Endothelial cell of umbilical vein (primary cell): ENCODE results near the gene THSD4. TPM values are rescaled to one million over a fixed set of nuclear protein-coding genes. Genes with fewer than 3 reads are reported as not detected.

Experiments
- BruUV-seq: library from RNA; stranded (reverse); fragments of 400-500 nt; replicated peaks from 2 replicates; lab custom pipeline; 2021; lab: Mats Ljungman, UMichigan
- CTCF ChIA-PET: fragments of 300-600, 350-600 bp; sonication (Branson Sonifier 250); formaldehyde crosslinking; loops from one replicate; lab custom pipeline; 2021; ENCODE audit warnings: antibody characterized with exemption, inconsistent platforms; lab: Charles Lee
- POLR2A ChIA-PET: fragments of 300-600, 350-600 bp; sonication (Branson Sonifier 250); formaldehyde crosslinking; loops from one replicate; lab custom pipeline; 2021; ENCODE audit warnings: antibody characterized with exemption, inconsistent platforms; lab: Charles Lee
- DNase-seq: peaks from one replicate; pipeline ENCODE4 v3.0.0-alpha.2; 2011; ENCODE audit warnings: low read depth, low spot score
- FAIRE-seq: peaks from 2 replicates; lab custom pipeline; 2011; peaks lifted over from hg19 to GRCh38; lab: Jason Lieb, UNC
- H2AFZ ChIP-seq: 2 replicates; pipeline ENCODE4 v1.6.0; 2012; ENCODE audit warnings: low read depth, low read length, control low read depth, inconsistent platforms
- H3K27ac ChIP-seq: 2 replicates; pipeline ENCODE4 v1.5.1; 2011; ENCODE audit warnings: low read depth, mild to moderate bottlenecking, control low read depth, low read length, moderate library complexity; ENCODE audit not compliant: insufficient read depth
- H3K27me3 ChIP-seq, 2 experiments: 2 replicates each; pipeline versions ENCODE4 v1.6.0 to v1.6.1; 2011; ENCODE audit warnings: low read length in 2 of 2, mixed read lengths in 1 of 2; ENCODE audit not compliant: control insufficient read depth in 2 of 2, insufficient read depth in 2 of 2
- H3K36me3 ChIP-seq, 2 experiments: 2 replicates in 1 of 2; 3 replicates in 1 of 2; pipeline ENCODE4 v1.5.1; 2011; ENCODE audit warnings: low read length in 2 of 2, mild to moderate bottlenecking in 1 of 2, moderate library complexity in 1 of 2; ENCODE audit not compliant: control insufficient read depth in 2 of 2, insufficient read depth in 2 of 2; ENCODE audit errors: extremely low read depth in 1 of 2
- H3K4me1 ChIP-seq: 3 replicates; pipeline ENCODE4 v1.5.1; 2011; ENCODE audit warnings: mild to moderate bottlenecking, low read length; ENCODE audit not compliant: control insufficient read depth, insufficient read depth; ENCODE audit errors: extremely low read depth
- H3K4me2 ChIP-seq: 2 replicates; pipeline ENCODE4 v1.6.1; 2011; ENCODE audit warnings: low read length, control low read depth, mixed read lengths; ENCODE audit not compliant: insufficient read depth
- H3K4me3 ChIP-seq, 3 experiments: fragments of 200-600 bp in 1 of 3; sonication (generic), shearing (Covaris generic) in 1 of 3; replicated peaks in 1 of 3; 2 replicates each; pipeline ENCODE4 v1.5.1; 2011 to 2016; ENCODE audit warnings: control low read depth in 3 of 3, low read length in 3 of 3, mild to moderate bottlenecking in 2 of 3, inconsistent platforms in 1 of 3, low read depth in 1 of 3, moderate library complexity in 1 of 3; ENCODE audit not compliant: insufficient read depth in 1 of 3
- H3K79me2 ChIP-seq: 2 replicates; pipeline ENCODE4 v1.6.0; 2012; ENCODE audit warnings: low read length, inconsistent platforms; ENCODE audit not compliant: control insufficient read depth, insufficient read depth
- H3K9ac ChIP-seq: replicated peaks from 2 replicates; pipeline ENCODE3; 2011; ENCODE audit warnings: low read length, control low read depth; ENCODE audit not compliant: insufficient read depth; ENCODE audit errors: extremely low read depth
- H3K9me1 ChIP-seq: replicated peaks from 3 replicates; pipeline ENCODE4 v1.6.0; 2011; ENCODE audit warnings: mild to moderate bottlenecking, low read length; ENCODE audit not compliant: control insufficient read depth, insufficient read depth; ENCODE audit errors: extremely low read depth
- H3K9me3 ChIP-seq: replicated peaks from 2 replicates; pipeline ENCODE4 v1.5.1; 2012; ENCODE audit warnings: low read length, inconsistent platforms; ENCODE audit not compliant: control insufficient read depth, insufficient read depth
- H4K20me1 ChIP-seq: replicated peaks from 2 replicates; pipeline ENCODE3; 2011; ENCODE audit warnings: mild to moderate bottlenecking, low read length; ENCODE audit not compliant: control insufficient read depth, insufficient read depth; ENCODE audit errors: extremely low read depth
- EZH2 ChIP-seq: IDR thresholded peaks from 2 replicates; pipeline ENCODE4 v1.6.1; 2012; ENCODE audit warnings: borderline replicate concordance, low read depth, mild to moderate bottlenecking, moderate library complexity, low read length, inconsistent platforms; ENCODE audit not compliant: severe bottlenecking
- FOS ChIP-seq: IDR thresholded peaks from 2 replicates; pipeline ENCODE4 v1.6.1; 2011; ENCODE audit warnings: mild to moderate bottlenecking, low read length, moderate library complexity, borderline replicate concordance; ENCODE audit not compliant: insufficient read depth
- GATA2 ChIP-seq: IDR thresholded peaks from 2 replicates; pipeline ENCODE4 v1.7.0; 2011; ENCODE audit warnings: low read depth, mild to moderate bottlenecking, moderate library complexity, mixed read lengths, low read length; ENCODE audit not compliant: insufficient read length, insufficient read depth
- JUN ChIP-seq: IDR thresholded peaks from 2 replicates; pipeline ENCODE4 v1.6.1; 2011; ENCODE audit warnings: borderline replicate concordance, low read depth; ENCODE audit not compliant: insufficient read length, insufficient read depth
- MYC ChIP-seq: IDR thresholded peaks from one replicate; pipeline ENCODE4 v1.6.1; 2011; ENCODE audit warnings: mild to moderate bottlenecking, low read depth, low read length
- POLR2A ChIP-seq: IDR thresholded peaks from 2 replicates; pipeline ENCODE4 v1.6.1; 2012; ENCODE audit warnings: low read depth, mild to moderate bottlenecking, control low read depth, low read length
- POLR2AphosphoS5 ChIP-seq: IDR thresholded peaks from 2 replicates; pipeline ENCODE4 v1.6.1; 2012; ENCODE audit warnings: low read depth, mild to moderate bottlenecking, control low read depth, low read length, moderate library complexity; ENCODE audit not compliant: insufficient read depth
- dilution Hi-C: fragments of 300-500 bp; cut with MboI; formaldehyde crosslinking; loops from one replicate; pipeline ENCODE4 v1.15.0; 2019; ENCODE audit warnings: low sequenced_read_pairs; ENCODE audit not compliant: extremely low pct_ligation_motif_present
- intact Hi-C: fragments of 100-400 bp; cut with micrococcal nuclease; formaldehyde crosslinking; loops from one replicate; pipeline ENCODE4 v1.10.0; 2022
- polyA plus RNA-seq, 4 experiments: library from polyadenylated mRNA; depleted of rRNA in 3 of 4; stranded (reverse) in 3 of 4; unstranded in 1 of 4; fragments of >200 nt; gene quantifications; 2 replicates each; pipeline versions ENCODE4 v1.2.1 to v1.2.3, GENCODE V29; 2011 to 2012; ENCODE audit warnings: missing spikeins in 1 of 4
- total RNA-seq: library from RNA; stranded (reverse); gene quantifications from 2 replicates; pipeline ENCODE4 v1.2.3, GENCODE V29; 2021
- TF ChIP-seq, protein P1 (sequence below): IDR thresholded peaks from 2 replicates; pipeline ENCODE4 v1.6.1; 2011; ENCODE audit not compliant: insufficient read depth, insufficient read length
- TF ChIP-seq, protein P2 (sequence below), 2 donors: IDR thresholded peaks; 1 replicate in 1 of 2; 2 replicates in 1 of 2; pipeline ENCODE4 v1.5.1; 2011; ENCODE audit warnings: low read length in 2 of 2, mild to moderate bottlenecking in 2 of 2, moderate library complexity in 2 of 2, control low read depth in 1 of 2, inconsistent platforms in 1 of 2, low read depth in 1 of 2; ENCODE audit not compliant: insufficient read depth in 1 of 2; ENCODE audit errors: extremely low read depth in 1 of 2

THSD4 gene
- total and polyA plus RNA-seq, 2 donors (not counting 3 experiments of a cell fraction or from before 2014, with no cell fraction given), result 9.9 to 25.4 TPM

DNA sequence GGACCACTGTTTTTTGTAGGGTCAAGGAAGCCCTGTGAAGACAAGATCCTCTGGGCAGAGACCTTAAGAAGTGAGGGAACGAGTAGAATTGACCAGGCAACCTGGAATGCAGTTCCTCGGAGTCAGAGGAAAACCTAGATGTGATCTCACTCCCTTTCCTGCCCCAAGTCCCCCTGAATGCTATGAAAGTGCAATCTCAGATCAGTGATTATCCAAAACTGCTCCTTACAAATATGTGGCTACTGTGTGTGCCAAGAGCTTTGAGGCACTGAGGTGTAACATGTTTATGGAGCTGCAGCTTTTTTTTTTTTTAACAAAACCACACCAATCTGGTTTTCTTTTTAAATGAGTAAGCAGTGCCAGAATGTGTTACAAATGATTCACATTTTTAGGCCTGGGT is 35.8 kb downstream of the THSD4 start:
- CTCF ChIA-PET, result interaction anchor here (1.4 to 1.7 kb wide), 3 partner anchors 11 to 289 kb away, joined by 4 to 6 read pairs (median 5); no protein-coding TSS in a partner anchor
- Histone ChIP-seq H3K27me3 (no peaks in the 10 kb centered on the region), H3K4me2 (no peak overlapping the region), H3K9me3 (no peaks in the 10 kb centered on the region), H3K36me3 (no peaks in the 10 kb centered on the region), H3K4me3 (no peak overlapping the region), H3K79me2 (no peaks in the 10 kb centered on the region), H3K4me1 (no peaks in the 10 kb centered on the region), H3K9ac (no peak overlapping the region), H3K27ac (no peak overlapping the region), H2AFZ (no peak overlapping the region), H4K20me1 (no peaks in the 10 kb centered on the region), H3K9me1 (no peaks in the 10 kb centered on the region)
- FAIRE-seq (peak; percentile 55), DNase-seq (no peak)
- no TSS peak for BruUV-seq
- dilution Hi-C loops (no loop called here), intact Hi-C loops (no loop called here)
- POLR2A ChIA-PET, result no interaction called here
- TF ChIP-seq, protein P1, sequence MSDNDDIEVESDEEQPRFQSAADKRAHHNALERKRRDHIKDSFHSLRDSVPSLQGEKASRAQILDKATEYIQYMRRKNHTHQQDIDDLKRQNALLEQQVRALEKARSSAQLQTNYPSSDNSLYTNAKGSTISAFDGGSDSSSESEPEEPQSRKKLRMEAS, result no peak
- no peak for TF ChIP-seq POLR2A
- TF ChIP-seq FOS, result no peak
- TF ChIP-seq EZH2, result no peak
- TF ChIP-seq, protein P2, sequence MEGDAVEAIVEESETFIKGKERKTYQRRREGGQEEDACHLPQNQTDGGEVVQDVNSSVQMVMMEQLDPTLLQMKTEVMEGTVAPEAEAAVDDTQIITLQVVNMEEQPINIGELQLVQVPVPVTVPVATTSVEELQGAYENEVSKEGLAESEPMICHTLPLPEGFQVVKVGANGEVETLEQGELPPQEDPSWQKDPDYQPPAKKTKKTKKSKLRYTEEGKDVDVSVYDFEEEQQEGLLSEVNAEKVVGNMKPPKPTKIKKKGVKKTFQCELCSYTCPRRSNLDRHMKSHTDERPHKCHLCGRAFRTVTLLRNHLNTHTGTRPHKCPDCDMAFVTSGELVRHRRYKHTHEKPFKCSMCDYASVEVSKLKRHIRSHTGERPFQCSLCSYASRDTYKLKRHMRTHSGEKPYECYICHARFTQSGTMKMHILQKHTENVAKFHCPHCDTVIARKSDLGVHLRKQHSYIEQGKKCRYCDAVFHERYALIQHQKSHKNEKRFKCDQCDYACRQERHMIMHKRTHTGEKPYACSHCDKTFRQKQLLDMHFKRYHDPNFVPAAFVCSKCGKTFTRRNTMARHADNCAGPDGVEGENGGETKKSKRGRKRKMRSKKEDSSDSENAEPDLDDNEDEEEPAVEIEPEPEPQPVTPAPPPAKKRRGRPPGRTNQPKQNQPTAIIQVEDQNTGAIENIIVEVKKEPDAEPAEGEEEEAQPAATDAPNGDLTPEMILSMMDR (IDR thresholded peaks at IDR 0.05; ENCODE audit: extremely low read depth in 1 of 2, insufficient read depth in 1 of 2, low read depth in 1 of 2, low read length in 2 of 2), result no peak
- TF ChIP-seq MYC, result no peak

DNA sequence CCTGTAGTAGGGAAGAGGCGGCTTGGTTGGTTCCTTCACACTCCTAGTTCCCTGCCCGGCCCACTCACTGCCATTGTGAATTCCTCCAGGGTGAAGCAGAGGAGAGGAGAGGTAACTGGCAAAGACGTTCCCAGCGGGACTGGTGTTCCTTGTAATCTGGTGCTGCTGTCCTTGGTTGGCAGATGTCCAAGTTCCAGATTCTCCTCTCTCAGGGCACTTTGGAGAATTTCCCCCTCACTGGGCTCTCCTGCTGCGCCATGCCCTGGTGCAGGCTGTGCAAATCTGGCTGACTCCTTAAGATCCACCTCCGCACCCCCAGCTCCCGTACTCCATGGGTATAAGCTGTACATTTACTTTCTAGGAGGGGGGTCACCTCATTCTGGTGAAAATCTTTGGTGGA is 37.3 kb downstream of the THSD4 start:
- no peaks in the 10 kb centered on the region for H3K79me2 ChIP-seq
- ChIA-PET CTCF (no interaction called here), POLR2A (no interaction called here)
- H2AFZ ChIP-seq, result no peak overlapping the region
- FAIRE-seq (no peak), DNase-seq (no peak)
- H3K27ac ChIP-seq, result no peak overlapping the region
- no peak overlapping the region for H3K4me3 ChIP-seq
- dilution Hi-C loops (no loop called here), intact Hi-C loops (no loop called here)
- H3K27me3 ChIP-seq, result no peaks in the 10 kb centered on the region
- H3K4me1 ChIP-seq, result no peaks in the 10 kb centered on the region
- H3K9me3 ChIP-seq, result no peaks in the 10 kb centered on the region
- TF ChIP-seq POLR2AphosphoS5, result no peak
- TF ChIP-seq, protein P1, result no peak
- TF ChIP-seq GATA2, result no peak
- TF ChIP-seq EZH2, result no peak
- TF ChIP-seq JUN, result no peak
- no peak for TF ChIP-seq MYC
- TF ChIP-seq FOS, result no peak
- no peak for TF ChIP-seq POLR2A
- TF ChIP-seq, protein P2 (IDR thresholded peaks at IDR 0.05; ENCODE audit: extremely low read depth in 1 of 2, insufficient read depth in 1 of 2, low read depth in 1 of 2, low read length in 2 of 2), result no peak
- H4K20me1 ChIP-seq, result no peaks in the 10 kb centered on the region
- no peaks in the 10 kb centered on the region for H3K36me3 ChIP-seq
- H3K9me1 ChIP-seq, result no peaks in the 10 kb centered on the region
- H3K4me2 ChIP-seq, result no peak overlapping the region
- no TSS peak for BruUV-seq
- no peak overlapping the region for H3K9ac ChIP-seq
